Measurements from ENCODE around the gene TAS2R1.

- TF ChIP-seq CTCF (IDR thresholded peaks at IDR 0.05) (no peak), POLR2A (IDR thresholded peaks at IDR 0.05) (no peak)
Measured at GRCh38 chr5:9657819-9658218, 27.7 kb upstream of the TAS2R1 start.
